HG02798 (cell line): ENCODE data around the gene TFR2.
A peak's percentile ranks its signal among the peaks of the same experiment; 100 is the strongest.

Source experiments
- ATAC-seq: cut with Tn5 transposase; IDR thresholded peaks from one replicate; pipeline ENCODE4 v1.9.1; 2021; ENCODE audit warnings: mild to moderate bottlenecking; ENCODE audit not compliant: unreplicated experiment, poor library complexity

The TFR2 gene

GRCh38 chr7:100614308-100614861 lies 27.0 kb downstream of the TFR2 start:
- no peak for ATAC-seq

- ATAC-seq: no peak
Observed at GRCh38 chr7:100613412-100614175, 27.8 kb downstream of the TFR2 start.

- no peak for ATAC-seq
Observed at GRCh38 chr7:100612730-100613390, 28.5 kb downstream of the TFR2 start.

GRCh38 chr7:100611983-100612729 lies 29.2 kb downstream of the TFR2 start, which contains the start of gene MOSPD3:
Gene MOSPD3 (plus strand): TSS chr7:100612540. CDS start chr7:100612792, 252 bp downstream.
- peak; percentile 94 for ATAC-seq

GRCh38 chr7:100609958-100610357 lies 31.4 kb downstream of the TFR2 start:
- no peak for ATAC-seq

GRCh38 chr7:100607111-100607510 lies 34.2 kb downstream of the TFR2 start:
- ATAC-seq: no peak

GRCh38 chr7:100606313-100606712 lies 35.0 kb downstream of the TFR2 start:
- no peak for ATAC-seq

- no peak for ATAC-seq
Observed at GRCh38 chr7:100604976-100605911, 36.1 kb downstream of the TFR2 start.

- ATAC-seq: peak; percentile 65
Observed at GRCh38 chr7:100604028-100604975, 37.0 kb downstream of the TFR2 start.

- no peak for ATAC-seq
Observed at GRCh38 chr7:100603726-100604027, 37.7 kb downstream of the TFR2 start.

- no peak for ATAC-seq
Observed at GRCh38 chr7:100602889-100603725, 38.2 kb downstream of the TFR2 start.

- ATAC-seq: no peak
Observed at GRCh38 chr7:100600730-100601038, 40.7 kb downstream of the TFR2 start.

- no peak for ATAC-seq
Observed at GRCh38 chr7:100599911-100600729, 41.2 kb downstream of the TFR2 start.

- no peak for ATAC-seq
Observed at GRCh38 chr7:100598425-100598824, 42.9 kb downstream of the TFR2 start.

- no peak for ATAC-seq
Observed at GRCh38 chr7:100595188-100595587, 46.2 kb downstream of the TFR2 start.

GRCh38 chr7:100591596-100591995 lies 49.8 kb downstream of the TFR2 start:
- ATAC-seq: no peak

- ATAC-seq: no peak
Observed at GRCh38 chr7:100590077-100590737, 51.1 kb downstream of the TFR2 start.
